RWPE2 (cell line): Measurements from ENCODE around the gene KRTAP4-7.
"Not testable (repeated sequence)": the region's sequence is repeated elsewhere in the genome, so short reads cannot be mapped to it uniquely, and the experiment has no call there.

Source experiments
- ATAC-seq: fragments of 200-7000 bp; cut with Tn5 transposase; 3 replicates; pipeline ENCODE4 v1.9.1; 2021; ENCODE audit warnings: low read depth
- DNase-seq: peaks from one replicate; pipeline ENCODE4 v3.0.0-alpha.2; 2020; ENCODE audit warnings: low spot score
- H3K27ac ChIP-seq: fragments of 450-650 bp; 2 replicates; pipeline ENCODE4 v1.5.1; 2017; ENCODE audit warnings: mild to moderate bottlenecking; ENCODE audit not compliant: poor library complexity, severe bottlenecking
- H3K27me3 ChIP-seq: fragments of 250-450 bp; sonication (Bioruptor Pico); 2 replicates; pipeline ENCODE4 v1.5.1; 2021; ENCODE audit warnings: mild to moderate bottlenecking, moderate library complexity; ENCODE audit not compliant: insufficient read depth, poor library complexity, severe bottlenecking
- H3K36me3 ChIP-seq: fragments of 250-450 bp; sonication (Bioruptor Pico); 2 replicates; pipeline ENCODE4 v1.5.1; 2020; ENCODE audit warnings: low read depth, mild to moderate bottlenecking, moderate library complexity
- H3K4me1 ChIP-seq: fragments of 250-450 bp; sonication (Bioruptor Pico); 2 replicates; pipeline ENCODE4 v1.5.1; 2021; ENCODE audit warnings: mild to moderate bottlenecking, moderate library complexity; ENCODE audit not compliant: insufficient read depth, poor library complexity, severe bottlenecking
- H3K4me3 ChIP-seq: fragments of 250-450 bp; sonication (Bioruptor Pico); 2 replicates; pipeline ENCODE4 v1.5.1; 2021; ENCODE audit warnings: mild to moderate bottlenecking, moderate library complexity; ENCODE audit not compliant: severe bottlenecking
- H3K9me3 ChIP-seq: fragments of 250-450 bp; sonication (Bioruptor Pico); 2 replicates; pipeline ENCODE4 v1.5.1; 2021; ENCODE audit warnings: mild to moderate bottlenecking, moderate library complexity; ENCODE audit not compliant: severe bottlenecking
- TF ChIP-seq, protein P1 (sequence below): fragments of 450-650 bp; IDR thresholded peaks from one replicate; pipeline ENCODE4 v1.5.1; 2017; ENCODE audit warnings: mild to moderate bottlenecking, moderate library complexity; ENCODE audit not compliant: poor library complexity, severe bottlenecking

The KRTAP4-7 gene

GRCh38 chr17:41116297-41116696 is 32.3 kb downstream of the KRTAP4-7 start:
- Histone ChIP-seq H3K27ac (no peak overlapping the region), H3K4me3 (no peak overlapping the region), H3K27me3 (no peaks in the 10 kb centered on the region), H3K4me1 (peaks cover 4% of the 10 kb centered on the region), H3K36me3 (no peaks in the 10 kb centered on the region), H3K9me3 (no peaks in the 10 kb centered on the region)
- TF ChIP-seq, protein P1, sequence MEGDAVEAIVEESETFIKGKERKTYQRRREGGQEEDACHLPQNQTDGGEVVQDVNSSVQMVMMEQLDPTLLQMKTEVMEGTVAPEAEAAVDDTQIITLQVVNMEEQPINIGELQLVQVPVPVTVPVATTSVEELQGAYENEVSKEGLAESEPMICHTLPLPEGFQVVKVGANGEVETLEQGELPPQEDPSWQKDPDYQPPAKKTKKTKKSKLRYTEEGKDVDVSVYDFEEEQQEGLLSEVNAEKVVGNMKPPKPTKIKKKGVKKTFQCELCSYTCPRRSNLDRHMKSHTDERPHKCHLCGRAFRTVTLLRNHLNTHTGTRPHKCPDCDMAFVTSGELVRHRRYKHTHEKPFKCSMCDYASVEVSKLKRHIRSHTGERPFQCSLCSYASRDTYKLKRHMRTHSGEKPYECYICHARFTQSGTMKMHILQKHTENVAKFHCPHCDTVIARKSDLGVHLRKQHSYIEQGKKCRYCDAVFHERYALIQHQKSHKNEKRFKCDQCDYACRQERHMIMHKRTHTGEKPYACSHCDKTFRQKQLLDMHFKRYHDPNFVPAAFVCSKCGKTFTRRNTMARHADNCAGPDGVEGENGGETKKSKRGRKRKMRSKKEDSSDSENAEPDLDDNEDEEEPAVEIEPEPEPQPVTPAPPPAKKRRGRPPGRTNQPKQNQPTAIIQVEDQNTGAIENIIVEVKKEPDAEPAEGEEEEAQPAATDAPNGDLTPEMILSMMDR, result no peak
- DNase-seq (no peak), ATAC-seq (no peak)

- DNase-seq, H3K27me3 ChIP-seq, H3K4me1 ChIP-seq, ATAC-seq, H3K9me3 ChIP-seq, H3K27ac ChIP-seq, H3K4me3 ChIP-seq, H3K36me3 ChIP-seq: not testable (repeated sequence)
Measured at GRCh38 chr17:41117846-41118386, 34.0 kb downstream of the KRTAP4-7 start, which contains the start of gene KRTAP4-11. Gene KRTAP4-11 (minus strand): TSS chr17:41118373. CDS start chr17:41118315, 58 bp downstream.

DNA sequence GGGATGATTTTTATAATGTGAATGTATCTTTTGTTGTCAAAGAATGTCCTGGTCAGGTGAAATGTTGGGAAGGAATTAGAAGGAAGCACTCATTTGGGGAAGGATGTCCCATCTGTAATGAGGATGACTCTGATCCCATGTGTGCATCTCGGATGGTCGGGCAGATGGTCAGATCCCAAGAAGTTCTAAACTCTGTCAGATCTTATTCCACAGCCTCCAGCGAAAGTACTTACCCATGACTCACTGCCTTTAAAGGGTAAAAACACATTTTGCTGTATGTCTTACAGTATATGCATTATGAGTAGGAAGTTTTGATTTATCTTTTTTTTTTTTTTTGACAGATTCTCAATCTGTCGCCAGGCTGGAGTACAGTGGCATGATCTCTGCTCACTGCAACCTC is 34.8 kb downstream of the KRTAP4-7 start:
- Histone ChIP-seq H3K27me3 (no peaks in the 10 kb centered on the region), H3K9me3 (no peaks in the 10 kb centered on the region), H3K27ac (no peak overlapping the region), H3K4me1 (peaks cover 11% of the 10 kb centered on the region), H3K4me3 (no peak overlapping the region), H3K36me3 (no peaks in the 10 kb centered on the region)
- TF ChIP-seq, protein P1, result no peak
- ATAC-seq (peak; percentile 59; the same call in 1 of the 3 replicates), DNase-seq (no peak)

GRCh38 chr17:41119696-41120690 is 36.0 kb downstream of the KRTAP4-7 start:
- not testable (repeated sequence) for H3K36me3 ChIP-seq, H3K27ac ChIP-seq, DNase-seq, H3K27me3 ChIP-seq, H3K9me3 ChIP-seq, H3K4me3 ChIP-seq
- peaks cover 11% of the 10 kb centered on the region for H3K4me1 ChIP-seq
- ATAC-seq, result peak; percentile 76

- no peak overlapping the region for H3K27ac ChIP-seq
- no peaks in the 10 kb centered on the region for H3K36me3 ChIP-seq
- TF ChIP-seq, protein P1, result no peak
- no peaks in the 10 kb centered on the region for H3K9me3 ChIP-seq
- ATAC-seq (no peak), DNase-seq (no peak)
- H3K4me1 ChIP-seq, result peaks cover 11% of the 10 kb centered on the region
- H3K4me3 ChIP-seq, result no peak overlapping the region
- H3K27me3 ChIP-seq, result no peaks in the 10 kb centered on the region
Measured at GRCh38 chr17:41121742-41122141, 37.8 kb downstream of the KRTAP4-7 start.

GRCh38 chr17:41123292-41123990 is 39.5 kb downstream of the KRTAP4-7 start:
- not testable (repeated sequence) for ATAC-seq, H3K27ac ChIP-seq, H3K9me3 ChIP-seq, H3K4me3 ChIP-seq, DNase-seq, H3K36me3 ChIP-seq, H3K27me3 ChIP-seq
- peaks cover 11% of the 10 kb centered on the region for H3K4me1 ChIP-seq

DNA sequence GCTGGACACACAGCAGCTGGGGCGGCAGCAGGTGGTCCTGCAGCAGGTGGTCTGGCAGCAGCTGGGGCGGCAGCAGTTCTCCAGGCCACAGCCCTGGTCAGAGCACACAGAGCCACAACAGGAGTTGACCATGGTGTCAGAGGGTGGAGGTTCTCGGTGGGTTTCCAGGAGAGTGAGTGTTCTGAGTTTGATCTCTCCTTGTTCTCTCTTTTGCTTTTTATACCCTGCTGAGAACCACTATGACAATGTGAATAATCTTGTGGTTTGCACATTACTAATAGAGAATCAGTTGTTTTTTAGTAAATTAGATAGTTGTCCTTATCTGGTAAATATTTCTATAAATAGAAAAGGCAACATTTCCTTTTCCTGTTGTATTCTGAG is 40.0 kb downstream of the KRTAP4-7 start, which contains the start of gene KRTAP4-12:
Gene KRTAP4-12 (minus strand): TSS at position 192 of the 381 bp plus-strand sequence. CDS start 60 bp downstream, at position 132.
- ATAC-seq, H3K27me3 ChIP-seq, H3K4me3 ChIP-seq, H3K4me1 ChIP-seq, H3K27ac ChIP-seq, DNase-seq, H3K9me3 ChIP-seq, H3K36me3 ChIP-seq: not testable (repeated sequence)
